Activated CD8-positive, alpha-beta memory T cell treated with anti-CD3 and anti-CD28 coated beads for 24 hours (primary cell): ENCODE results near the gene RNF212B.
"Not testable (repeated sequence)": the region's sequence is repeated elsewhere in the genome, so short reads cannot be mapped to it uniquely, and the experiment has no call there.

Experiments
- DNase-seq: peaks from one replicate; pipeline ENCODE4 v3.0.0-alpha.2; 2020

Gene RNF212B

GRCh38 chr14:23237772-23238594 is at the start of gene RNF212B:
RNF212B (plus strand) TSS chr14:23237936; CDS start chr14:23240346, 2,410 bp downstream.
- DNase-seq: peak; percentile 90

- DNase-seq: no peak
Measured at GRCh38 chr14:23193432-23193831, 44.3 kb upstream of the RNF212B start.

GRCh38 chr14:23195552-23196101 is 42.1 kb upstream of the RNF212B start:
- DNase-seq: no peak

- not testable (repeated sequence) for DNase-seq
Measured at GRCh38 chr14:23196487-23196886, 41.2 kb upstream of the RNF212B start.

GRCh38 chr14:23199141-23199540 is 38.6 kb upstream of the RNF212B start:
- DNase-seq: not testable (repeated sequence)

- DNase-seq: no peak
Measured at GRCh38 chr14:23202001-23202400, 35.7 kb upstream of the RNF212B start.

GRCh38 chr14:23206422-23207145 is 31.2 kb upstream of the RNF212B start:
- DNase-seq: no peak

- DNase-seq: no peak
Measured at GRCh38 chr14:23207146-23207540, 30.6 kb upstream of the RNF212B start.

GRCh38 chr14:23208324-23208723 is 29.4 kb upstream of the RNF212B start:
- DNase-seq: no peak

- DNase-seq: no peak
Measured at GRCh38 chr14:23209651-23210423, 27.9 kb upstream of the RNF212B start.

GRCh38 chr14:23215421-23215820 is 22.3 kb upstream of the RNF212B start:
- DNase-seq: no peak

GRCh38 chr14:23217032-23218020 is 20.4 kb upstream of the RNF212B start:
- no peak for DNase-seq

- no peak for DNase-seq
Measured at GRCh38 chr14:23219075-23219474, 18.7 kb upstream of the RNF212B start.

- not testable (repeated sequence) for DNase-seq
Measured at GRCh38 chr14:23224958-23225357, 12.8 kb upstream of the RNF212B start.

GRCh38 chr14:23227566-23227965 is 10.2 kb upstream of the RNF212B start:
- no peak for DNase-seq

- no peak for DNase-seq
Measured at GRCh38 chr14:23228812-23229211, 8.9 kb upstream of the RNF212B start.

- DNase-seq: not testable (repeated sequence)
Measured at GRCh38 chr14:23232241-23232808, 5.4 kb upstream of the RNF212B start.

GRCh38 chr14:23240661-23241060 is 2.9 kb downstream of the RNF212B start:
- DNase-seq: no peak

- DNase-seq: not testable (repeated sequence)
Measured at GRCh38 chr14:23241061-23241715, 3.5 kb downstream of the RNF212B start.

GRCh38 chr14:23242076-23242475 is 4.3 kb downstream of the RNF212B start:
- no peak for DNase-seq

- no peak for DNase-seq
Measured at GRCh38 chr14:23243066-23243465, 5.3 kb downstream of the RNF212B start.
